ENCODE results near the gene SH3BP4. TPM values are rescaled to one million over a fixed set of nuclear protein-coding genes. Genes with fewer than 3 reads are reported as not detected.

Gene SH3BP4
- total RNA-seq, 1 experiment from 2014 or later: 89.1 TPM

- no peak for DNase-seq (ENCODE audit: low read depth)
These were observed 89.6 kb downstream of the SH3BP4 start for GRCh38 chr2:235041221-235041917.

- no peak for DNase-seq (ENCODE audit: low read depth)
These were observed 90.2 kb downstream of the SH3BP4 start for GRCh38 chr2:235041918-235042575.

GRCh38 chr2:235042576-235043515 lies 91.0 kb downstream of the SH3BP4 start:
- no peak for DNase-seq (ENCODE audit: low read depth)

- DNase-seq (ENCODE audit: low read depth): no peak
These were observed 92.1 kb downstream of the SH3BP4 start for GRCh38 chr2:235043762-235044500.

- no peak for DNase-seq (ENCODE audit: low read depth)
These were observed 92.9 kb downstream of the SH3BP4 start for GRCh38 chr2:235044501-235045271.

- DNase-seq (ENCODE audit: low read depth): no peak
These were observed 93.6 kb downstream of the SH3BP4 start for GRCh38 chr2:235045336-235045972.

- no peak for DNase-seq (ENCODE audit: low read depth)
These were observed 94.1 kb downstream of the SH3BP4 start for GRCh38 chr2:235045973-235046343.

GRCh38 chr2:235046589-235046988 lies 94.8 kb downstream of the SH3BP4 start:
- no peak for DNase-seq (ENCODE audit: low read depth)

- DNase-seq (ENCODE audit: low read depth): no peak
These were observed 95.6 kb downstream of the SH3BP4 start for GRCh38 chr2:235047171-235048160.

- DNase-seq (ENCODE audit: low read depth): peak; percentile 61
These were observed 96.7 kb downstream of the SH3BP4 start for GRCh38 chr2:235048549-235048948.

- DNase-seq (ENCODE audit: low read depth): peak; percentile 27
These were observed 97.3 kb downstream of the SH3BP4 start for GRCh38 chr2:235049069-235049468.

- DNase-seq (ENCODE audit: low read depth): no peak
These were observed 97.9 kb downstream of the SH3BP4 start for GRCh38 chr2:235049719-235050118.

GRCh38 chr2:235050980-235051351 lies 99.1 kb downstream of the SH3BP4 start:
- peak; percentile 99 for DNase-seq (ENCODE audit: low read depth)

- no peak for DNase-seq (ENCODE audit: low read depth)
These were observed 99.8 kb downstream of the SH3BP4 start for GRCh38 chr2:235051436-235052260.

GRCh38 chr2:235052514-235053354 lies 100.9 kb downstream of the SH3BP4 start:
- DNase-seq (ENCODE audit: low read depth): no peak

- no peak for DNase-seq (ENCODE audit: low read depth)
These were observed 101.8 kb downstream of the SH3BP4 start for GRCh38 chr2:235053651-235054050.

GRCh38 chr2:235054475-235054874 lies 102.7 kb downstream of the SH3BP4 start:
- DNase-seq (ENCODE audit: low read depth): no peak
